MM.1S (cell line): ENCODE results near the gene ALDH16A1.

Source experiments
- CTCF ChIP-seq: fragments of 300-600 bp; sonication (generic); IDR thresholded peaks from 2 replicates; pipeline ENCODE4 v1.5.1; 2016; ENCODE audit warnings: antibody characterized with exemption, low read length, mixed read lengths
- EZH2phosphoT487 ChIP-seq: fragments of 300-600 bp; sonication (generic); IDR thresholded peaks from 2 replicates; pipeline ENCODE4 v1.6.1; 2018; ENCODE audit warnings: antibody characterized with exemption, low read length

GRCh38 chr19:49419173-49419572 lies 33.9 kb upstream of the ALDH16A1 start:
- TF ChIP-seq CTCF (no peak), EZH2phosphoT487 (no peak)
